Measurements from ENCODE around the gene KBTBD4. TPM values are rescaled to one million over a fixed set of nuclear protein-coding genes. Genes with fewer than 3 reads are reported as not detected.

The KBTBD4 gene
- total and polyA plus RNA-seq, 2 of the 8 experiments (the other 6 are each of a cell fraction or from before 2014, with no cell fraction given): 12.0 to 19.5 TPM

DNA sequence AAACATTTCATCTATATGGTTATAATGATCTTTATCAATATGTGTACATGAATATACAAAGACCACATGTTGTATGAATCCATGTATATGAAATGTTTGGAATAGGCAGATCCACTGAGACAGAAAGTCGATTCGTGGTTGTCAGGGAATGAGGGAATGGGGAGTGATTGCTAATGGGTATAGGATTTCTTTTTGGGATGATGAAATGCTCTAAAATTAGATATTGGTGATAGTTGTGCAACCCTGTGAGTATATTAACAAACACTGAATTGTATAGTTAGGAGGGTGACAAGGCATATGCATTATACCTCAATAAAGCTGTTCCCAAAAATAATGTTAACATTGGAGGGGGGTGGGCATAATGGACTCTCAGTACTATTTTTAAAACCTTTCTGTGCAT, 18.3 kb downstream of the KBTBD4 start:
- Histone ChIP-seq H3K4me3 (ENCODE audit: extremely low read depth in 1 of 4, insufficient read depth in 2 of 4, low read depth in 3 of 4, low read length in 4 of 4) (no peak overlapping the region), H3K36me3 (ENCODE audit: control insufficient read depth in 2 of 4, insufficient read depth in 4 of 4, low read length in 3 of 4) (no peaks in the 10 kb centered on the region), H3K79me2 (ENCODE audit: control insufficient read depth in 1 of 2, insufficient read depth in 2 of 2, low read length in 2 of 2) (no peaks in the 10 kb centered on the region), H2BK120ac (replicated peaks; ENCODE audit: low read depth, low read length) (no peak overlapping the region), H3K23me2 (ENCODE audit: low read depth, low read length) (peaks cover 3% of the 10 kb centered on the region; the same call in 1 of the 2 replicates), H3K79me1 (ENCODE audit: low read depth, low read length) (no peaks in the 10 kb centered on the region), H3K9me3 (ENCODE audit: insufficient read depth in 2 of 2, low read depth in 1 of 2, low read length in 1 of 2) (no peaks in the 10 kb centered on the region), H3K18ac (ENCODE audit: extremely low read depth, low read length) (no peak overlapping the region), H4K5ac (ENCODE audit: insufficient read length, low read depth, low read length) (no peak overlapping the region), H3K27ac (ENCODE audit: low read depth, low read length) (no peak overlapping the region), H4K20me1 (replicated peaks in 1 of 2; ENCODE audit: control insufficient read depth in 1 of 2, insufficient read depth in 2 of 2, low read length in 2 of 2) (no peaks in the 10 kb centered on the region), H2BK5ac (ENCODE audit: low read depth, low read length) (no peak overlapping the region), H2AFZ (ENCODE audit: low read length) (no peak overlapping the region), H4K8ac (ENCODE audit: extremely low read depth, insufficient read depth, low read length) (no peak overlapping the region), H3K14ac (ENCODE audit: insufficient read length) (no peak overlapping the region), H3K56ac (replicated peaks; ENCODE audit: insufficient read length, low read depth, low read length) (no peak overlapping the region), H2AK5ac (ENCODE audit: low read depth, low read length) (no peak overlapping the region), H2BK15ac (ENCODE audit: low read length) (no peak overlapping the region), H3K27me3 (replicated peaks in 1 of 4; ENCODE audit: control insufficient read depth in 3 of 4, extremely low read depth in 1 of 4, insufficient read depth in 3 of 4, low read length in 3 of 4) (no peaks in the 10 kb centered on the region), H3K4me2 (ENCODE audit: insufficient read depth in 1 of 2, low read depth in 2 of 2, low read length in 2 of 2) (no peak overlapping the region), H4K91ac (replicated peaks; ENCODE audit: insufficient read length, low read length) (no peak overlapping the region), H3K23ac (ENCODE audit: insufficient read length) (no peak overlapping the region), H3K9ac (replicated peaks in 1 of 4; ENCODE audit: extremely low read depth in 1 of 4, low read depth in 3 of 4, low read length in 3 of 4) (no peak overlapping the region), H3K4ac (replicated peaks; ENCODE audit: insufficient read length, low read depth, low read length) (no peak overlapping the region), H2BK12ac (ENCODE audit: low read depth, low read length) (no peak overlapping the region), H2BK20ac (ENCODE audit: low read length) (no peak overlapping the region), H3K4me1 (replicated peaks in 1 of 4; ENCODE audit: control insufficient read depth in 3 of 4, insufficient read depth in 4 of 4, low read length in 3 of 4) (peaks cover 0 to 3% (median 1%) of the 10 kb centered on the region in 4 experiments; a peak in 1 of 7 replicates)
- DNase-seq (ENCODE audit: low read depth in 1 of 2, low spot score in 2 of 2) (no peak), FAIRE-seq (no peak)
- no peak for TF ChIP-seq RXRA (IDR thresholded peaks at IDR 0.05; ENCODE audit: insufficient read depth, low read depth, low read length)
- no peak for TF ChIP-seq BCL11A (IDR thresholded peaks at IDR 0.05; ENCODE audit: low read depth in 2 of 2, low read length in 2 of 2)
- no peak for TF ChIP-seq KDM4A (IDR thresholded peaks at IDR 0.05; ENCODE audit: low read depth, low read length, severe bottlenecking)
- TF ChIP-seq TCF12 (IDR thresholded peaks at IDR 0.05; ENCODE audit: low read depth, low read length): no peak
- WGBS, 2 experiments (ENCODE audit: extremely low coverage in 1 of 2, insufficient coverage in 1 of 2, insufficient read length in 1 of 2, insufficient replicate concordance in 2 of 2, low coverage in 1 of 2, low lambda C conversion rate in 2 of 2, missing lambda C conversion rate in 1 of 2): 83% methylated on average over 2 of the region's 2 CpGs; no CpG with 5 or more reads in 1 of the 2 experiments
- ChIA-PET POLR2A (ENCODE audit: partially characterized antibody) (interaction anchor here (1.2 kb wide), 1 partner anchor 8 kb away, joined by 4 read pairs; no protein-coding TSS in a partner anchor), CTCF (ENCODE audit: partially characterized antibody) (no interaction called here)
